H9 (cell line): ENCODE results near the gene EYA4. TPM values are rescaled to one million over a fixed set of nuclear protein-coding genes. Genes with fewer than 3 reads are reported as not detected.

Source experiments
- DNase-seq: peaks from one replicate; pipeline ENCODE4 v3.0.0-alpha.2; 2017
- H2AFZ ChIP-seq: one replicate; pipeline ENCODE4 v1.6.1; 2013; ENCODE audit warnings: mild to moderate bottlenecking, low read length, control low read depth, moderate library complexity
- H2AK5ac ChIP-seq: 2 replicates; pipeline ENCODE4 v1.6.1; 2013; ENCODE audit warnings: low read length, control low read depth, mixed read lengths; ENCODE audit not compliant: insufficient read length
- H2BK120ac ChIP-seq: one replicate; pipeline ENCODE4 v1.6.1; 2013; ENCODE audit warnings: low read depth, mild to moderate bottlenecking, low read length, control low read depth, inconsistent platforms; ENCODE audit not compliant: poor library complexity, severe bottlenecking
- H2BK12ac ChIP-seq: 2 replicates; pipeline ENCODE4 v1.6.1; 2013; ENCODE audit warnings: low read length, control low read depth, mixed read lengths, low read depth; ENCODE audit not compliant: insufficient read length
- H2BK15ac ChIP-seq: 2 replicates; pipeline ENCODE4 v1.6.1; 2013; ENCODE audit warnings: low read depth, low read length, control low read depth
- H2BK20ac ChIP-seq: one replicate; pipeline ENCODE4 v1.6.1; 2013; ENCODE audit warnings: low read depth, mild to moderate bottlenecking, low read length, control low read depth, inconsistent platforms; ENCODE audit not compliant: poor library complexity, severe bottlenecking
- H2BK5ac ChIP-seq: 2 replicates; pipeline ENCODE4 v1.6.1; 2013; ENCODE audit warnings: low read length, control low read depth, mixed read lengths; ENCODE audit not compliant: insufficient read length
- H3K14ac ChIP-seq: 2 replicates; pipeline ENCODE4 v1.6.1; 2013; ENCODE audit warnings: low read length, control low read depth; ENCODE audit not compliant: insufficient read depth
- H3K18ac ChIP-seq: 2 replicates; pipeline ENCODE4 v1.6.1; 2013; ENCODE audit warnings: low read depth, mild to moderate bottlenecking, mixed read lengths, low read length, control low read depth; ENCODE audit not compliant: insufficient read length
- H3K23ac ChIP-seq: 2 replicates; pipeline ENCODE4 v1.6.1; 2013; ENCODE audit warnings: low read length, control low read depth, mixed read lengths, low read depth; ENCODE audit not compliant: insufficient read length
- H3K23me2 ChIP-seq: 2 replicates; pipeline ENCODE4 v1.6.1; 2013; ENCODE audit warnings: low read depth, mild to moderate bottlenecking, mixed read lengths, low read length, control low read depth; ENCODE audit not compliant: insufficient read length, poor library complexity, severe bottlenecking
- H3K27ac ChIP-seq: 2 replicates; pipeline ENCODE4 v1.5.1; 2013; ENCODE audit warnings: low read length, control low read depth, mixed read lengths, low read depth; ENCODE audit not compliant: insufficient read length
- H3K27me3 ChIP-seq: 2 replicates; pipeline ENCODE4 v1.6.1; 2013; ENCODE audit warnings: low read length, control low read depth, inconsistent platforms; ENCODE audit not compliant: insufficient read depth
- H3K4ac ChIP-seq: 2 replicates; pipeline ENCODE4 v1.6.1; 2013; ENCODE audit warnings: low read depth, mild to moderate bottlenecking, control low read depth, inconsistent platforms, low read length, moderate library complexity
- H3K4me1 ChIP-seq: 2 replicates; pipeline ENCODE4 v1.6.1; 2013; ENCODE audit warnings: low read length, control low read depth, inconsistent platforms; ENCODE audit not compliant: insufficient read depth
- H3K4me2 ChIP-seq: 2 replicates; pipeline ENCODE4 v1.6.1; 2013; ENCODE audit warnings: low read length, control low read depth, mixed read lengths; ENCODE audit not compliant: insufficient read length, insufficient read depth
- H3K56ac ChIP-seq: 2 replicates; pipeline ENCODE4 v1.6.1; 2013; ENCODE audit warnings: low read depth, mild to moderate bottlenecking, mixed read lengths, low read length, control low read depth; ENCODE audit not compliant: insufficient read length
- H3K79me1 ChIP-seq: 2 replicates; pipeline ENCODE4 v1.6.1; 2013; ENCODE audit warnings: low read depth, mild to moderate bottlenecking, moderate library complexity, low read length, control low read depth, inconsistent platforms; ENCODE audit not compliant: insufficient read depth, poor library complexity, severe bottlenecking
- H3K79me2 ChIP-seq: 2 replicates; pipeline ENCODE4 v1.6.1; 2013; ENCODE audit warnings: low read length, control low read depth, inconsistent platforms; ENCODE audit not compliant: insufficient read depth
- H3K9ac ChIP-seq: 2 replicates; pipeline ENCODE4 v1.6.1; 2013; ENCODE audit warnings: low read length, control low read depth, mixed read lengths; ENCODE audit not compliant: insufficient read length; ENCODE audit errors: extremely low read depth
- H3K9me3 ChIP-seq: one replicate; pipeline ENCODE4 v1.6.1; 2013; ENCODE audit warnings: low read depth, low read length, inconsistent platforms; ENCODE audit not compliant: control insufficient read depth
- H3T11ph ChIP-seq: one replicate; pipeline ENCODE4 v1.6.1; 2013; ENCODE audit warnings: mild to moderate bottlenecking, low read length, control low read depth, inconsistent platforms
- H4K20me1 ChIP-seq: one replicate; pipeline ENCODE4 v1.6.1; 2013; ENCODE audit not compliant: control insufficient read depth, insufficient read length, insufficient read depth
- H4K5ac ChIP-seq: 2 replicates; pipeline ENCODE4 v1.6.1; 2013; ENCODE audit warnings: low read depth, mild to moderate bottlenecking, mixed read lengths, low read length, control low read depth; ENCODE audit not compliant: insufficient read length
- H4K8ac ChIP-seq: replicated peaks from 2 replicates; pipeline ENCODE4 v1.6.1; 2013; ENCODE audit warnings: low read length, control low read depth, mixed read lengths, low read depth; ENCODE audit not compliant: insufficient read length
- H4K91ac ChIP-seq: 2 replicates; pipeline ENCODE4 v1.6.1; 2013; ENCODE audit warnings: low read depth, mild to moderate bottlenecking, moderate library complexity, mixed read lengths, low read length, control low read depth; ENCODE audit not compliant: insufficient read length
- H3K27ac Mint-ChIP-seq, 3 experiments: 2 replicates in 2 of 3; 3 replicates in 1 of 3; pipeline ENCODE4 v1.8.0; 2020 to 2021; ENCODE audit warnings: mixed read lengths in 3 of 3, mild to moderate bottlenecking in 1 of 3, moderate library complexity in 1 of 3
- H3K27me3 Mint-ChIP-seq: 2 replicates; pipeline ENCODE4 v1.8.0; 2021; ENCODE audit warnings: low read depth, mild to moderate bottlenecking, moderate library complexity, mixed read lengths
- H3K36me3 Mint-ChIP-seq, 3 experiments: 2 replicates in 2 of 3; 3 replicates in 1 of 3; pipeline ENCODE4 v1.8.0; 2020 to 2021; ENCODE audit warnings: low read depth in 3 of 3, mixed read lengths in 3 of 3; ENCODE audit not compliant: insufficient read depth in 1 of 3
- H3K4me1 Mint-ChIP-seq, 2 experiments: 2 replicates each; pipeline ENCODE4 v1.8.0; 2020; ENCODE audit warnings: mixed read lengths in 2 of 2
- H3K4me3 Mint-ChIP-seq, 2 experiments: 2 replicates in 1 of 2; 3 replicates in 1 of 2; pipeline ENCODE4 v1.8.0; 2020 to 2021; ENCODE audit warnings: mild to moderate bottlenecking in 2 of 2, mixed read lengths in 2 of 2, moderate library complexity in 1 of 2
- H3K9me3 Mint-ChIP-seq, 2 experiments: 2 replicates in 1 of 2; 3 replicates in 1 of 2; pipeline ENCODE4 v1.8.0; 2020; ENCODE audit warnings: mild to moderate bottlenecking in 2 of 2, mixed read lengths in 2 of 2, moderate library complexity in 1 of 2
- total RNA-seq: library from RNA; stranded (reverse); gene quantifications from 2 replicates; pipeline ENCODE4 v1.2.1, GENCODE V29; 2021
- TF ChIP-seq, protein P1 (sequence below): fragments of 200-600 bp; sonication (generic); conservative IDR thresholded peaks from 3 replicates; pipeline ENCODE4 v1.8.0; 2021; ENCODE audit warnings: antibody characterized with exemption, mild to moderate bottlenecking

The EYA4 gene
- total RNA-seq, 1 experiment from 2014 or later, result 0.26 TPM

DNA sequence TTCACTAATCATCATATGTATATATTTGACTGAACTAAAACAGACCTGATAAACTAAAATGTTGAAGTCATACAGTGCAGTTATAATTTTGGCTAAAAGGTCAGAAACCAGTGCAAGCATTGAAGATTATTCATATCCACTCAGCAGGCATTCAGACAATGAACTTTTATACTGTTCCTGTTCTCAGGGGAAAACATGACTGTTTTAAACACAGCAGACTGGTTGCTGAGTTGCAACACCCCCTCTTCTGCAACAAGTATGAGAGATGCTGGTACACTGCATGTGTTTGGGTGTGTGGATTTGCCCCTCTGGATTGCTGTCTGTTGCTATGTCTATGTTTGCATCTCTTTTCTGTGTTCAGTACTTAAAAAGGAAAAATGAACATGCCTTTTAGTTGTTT is 206.8 kb downstream of the EYA4 start:
- Histone ChIP-seq H2AK5ac (no peak overlapping the region), H3K4me1 (no peaks in the 10 kb centered on the region), H3K79me1 (no peaks in the 10 kb centered on the region), H3K56ac (no peak overlapping the region), H3T11ph (no peak overlapping the region), H3K4me2 (no peak overlapping the region), H3K27me3 (no peaks in the 10 kb centered on the region), H4K5ac (no peak overlapping the region), H3K27ac (no peak overlapping the region), H3K79me2 (no peaks in the 10 kb centered on the region), H3K9ac (no peak overlapping the region), H3K14ac (no peak overlapping the region), H3K23me2 (no peaks in the 10 kb centered on the region), H2BK5ac (no peak overlapping the region), H2BK20ac (no peak overlapping the region), H3K18ac (no peak overlapping the region), H4K20me1 (no peaks in the 10 kb centered on the region), H2BK120ac (no peak overlapping the region), H3K9me3 (no peaks in the 10 kb centered on the region), H4K8ac (no peak overlapping the region), H4K91ac (no peak overlapping the region), H3K4ac (no peak overlapping the region), H2BK15ac (no peak overlapping the region), H3K23ac (no peak overlapping the region), H2AFZ (no peak overlapping the region), H2BK12ac (no peak overlapping the region)
- Mint-ChIP-seq H3K27ac (no peak overlapping the region), H3K4me3 (no peak overlapping the region), H3K27me3 (no peaks in the 10 kb centered on the region), H3K36me3 (no peaks in the 10 kb centered on the region), H3K9me3 (no peaks in the 10 kb centered on the region), H3K4me1 (no peaks in the 10 kb centered on the region)
- TF ChIP-seq, protein P1, sequence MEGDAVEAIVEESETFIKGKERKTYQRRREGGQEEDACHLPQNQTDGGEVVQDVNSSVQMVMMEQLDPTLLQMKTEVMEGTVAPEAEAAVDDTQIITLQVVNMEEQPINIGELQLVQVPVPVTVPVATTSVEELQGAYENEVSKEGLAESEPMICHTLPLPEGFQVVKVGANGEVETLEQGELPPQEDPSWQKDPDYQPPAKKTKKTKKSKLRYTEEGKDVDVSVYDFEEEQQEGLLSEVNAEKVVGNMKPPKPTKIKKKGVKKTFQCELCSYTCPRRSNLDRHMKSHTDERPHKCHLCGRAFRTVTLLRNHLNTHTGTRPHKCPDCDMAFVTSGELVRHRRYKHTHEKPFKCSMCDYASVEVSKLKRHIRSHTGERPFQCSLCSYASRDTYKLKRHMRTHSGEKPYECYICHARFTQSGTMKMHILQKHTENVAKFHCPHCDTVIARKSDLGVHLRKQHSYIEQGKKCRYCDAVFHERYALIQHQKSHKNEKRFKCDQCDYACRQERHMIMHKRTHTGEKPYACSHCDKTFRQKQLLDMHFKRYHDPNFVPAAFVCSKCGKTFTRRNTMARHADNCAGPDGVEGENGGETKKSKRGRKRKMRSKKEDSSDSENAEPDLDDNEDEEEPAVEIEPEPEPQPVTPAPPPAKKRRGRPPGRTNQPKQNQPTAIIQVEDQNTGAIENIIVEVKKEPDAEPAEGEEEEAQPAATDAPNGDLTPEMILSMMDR, result no peak
- no peak for DNase-seq
